KMS-11 (cell line): ENCODE data around the gene MCRIP2.

Experiments used
- H2AFZ ChIP-seq: fragments of 200-600 bp; sonication (generic); 2 replicates; pipeline ENCODE4 v1.6.1; 2016; ENCODE audit warnings: antibody characterized with exemption, mixed run types, low read depth
- H3K27ac ChIP-seq: fragments of 200-600 bp; sonication (generic); 2 replicates; pipeline ENCODE4 v1.6.1; 2016; ENCODE audit warnings: mild to moderate bottlenecking, mixed run types
- H3K27me3 ChIP-seq: fragments of 200-600 bp; sonication (generic); 2 replicates; pipeline ENCODE4 v1.6.1; 2017; ENCODE audit warnings: mild to moderate bottlenecking, low read depth, mixed run types, moderate library complexity; ENCODE audit not compliant: insufficient read depth
- H3K36me3 ChIP-seq: fragments of 200-600 bp; sonication (generic); 2 replicates; pipeline ENCODE4 v1.6.1; 2017; ENCODE audit warnings: mild to moderate bottlenecking, mixed run types; ENCODE audit not compliant: insufficient read depth
- H3K4me1 ChIP-seq: fragments of 200-600 bp; sonication (generic); 2 replicates; pipeline ENCODE4 v1.6.1; 2016; ENCODE audit warnings: mild to moderate bottlenecking, low read depth, mixed run types; ENCODE audit not compliant: poor library complexity, severe bottlenecking
- H3K4me2 ChIP-seq: fragments of 200-600 bp; sonication (generic); 2 replicates; pipeline ENCODE4 v1.7.0; 2016; ENCODE audit warnings: mild to moderate bottlenecking, mixed run types
- H3K4me3 ChIP-seq: fragments of 200-600 bp; sonication (generic); IDR thresholded peaks from 2 replicates; pipeline ENCODE4 v1.6.1; 2017; ENCODE audit warnings: low read depth, low read length, mixed read lengths; ENCODE audit not compliant: insufficient read depth
- H3K79me2 ChIP-seq: fragments of 200-600 bp; sonication (generic); 2 replicates; pipeline ENCODE4 v1.6.1; 2016; ENCODE audit warnings: low read depth, mixed run types; ENCODE audit not compliant: insufficient read depth
- H3K9ac ChIP-seq: fragments of 200-600 bp; sonication (generic); 2 replicates; pipeline ENCODE4 v1.6.1; 2016; ENCODE audit warnings: mild to moderate bottlenecking, mixed run types
- H4K20me1 ChIP-seq: fragments of 200-600 bp; sonication (generic); 2 replicates; pipeline ENCODE4 v1.6.1; 2016; ENCODE audit warnings: mild to moderate bottlenecking, mixed run types; ENCODE audit not compliant: insufficient read depth
- TF ChIP-seq, protein P1 (sequence below): fragments of 200-600 bp; sonication (generic); conservative IDR thresholded peaks from 2 replicates; pipeline ENCODE4 v1.6.1; 2017; ENCODE audit warnings: low read depth, mild to moderate bottlenecking, antibody characterized with exemption, low read length, moderate library complexity, mixed read lengths

MCRIP2 gene

GRCh38 chr16:608019-608418 is 33.6 kb upstream of the MCRIP2 start:
- Histone ChIP-seq H3K4me2 (no peak overlapping the region), H3K9ac (no peak overlapping the region), H3K79me2 (peaks cover 9% of the 10 kb centered on the region; the same call in 1 of the 2 replicates), H3K27me3 (no peaks in the 10 kb centered on the region), H3K36me3 (no peaks in the 10 kb centered on the region), H3K4me1 (no peaks in the 10 kb centered on the region), H2AFZ (no peak overlapping the region), H4K20me1 (no peaks in the 10 kb centered on the region), H3K4me3 (no peak overlapping the region), H3K27ac (no peak overlapping the region)
- TF ChIP-seq, protein P1, sequence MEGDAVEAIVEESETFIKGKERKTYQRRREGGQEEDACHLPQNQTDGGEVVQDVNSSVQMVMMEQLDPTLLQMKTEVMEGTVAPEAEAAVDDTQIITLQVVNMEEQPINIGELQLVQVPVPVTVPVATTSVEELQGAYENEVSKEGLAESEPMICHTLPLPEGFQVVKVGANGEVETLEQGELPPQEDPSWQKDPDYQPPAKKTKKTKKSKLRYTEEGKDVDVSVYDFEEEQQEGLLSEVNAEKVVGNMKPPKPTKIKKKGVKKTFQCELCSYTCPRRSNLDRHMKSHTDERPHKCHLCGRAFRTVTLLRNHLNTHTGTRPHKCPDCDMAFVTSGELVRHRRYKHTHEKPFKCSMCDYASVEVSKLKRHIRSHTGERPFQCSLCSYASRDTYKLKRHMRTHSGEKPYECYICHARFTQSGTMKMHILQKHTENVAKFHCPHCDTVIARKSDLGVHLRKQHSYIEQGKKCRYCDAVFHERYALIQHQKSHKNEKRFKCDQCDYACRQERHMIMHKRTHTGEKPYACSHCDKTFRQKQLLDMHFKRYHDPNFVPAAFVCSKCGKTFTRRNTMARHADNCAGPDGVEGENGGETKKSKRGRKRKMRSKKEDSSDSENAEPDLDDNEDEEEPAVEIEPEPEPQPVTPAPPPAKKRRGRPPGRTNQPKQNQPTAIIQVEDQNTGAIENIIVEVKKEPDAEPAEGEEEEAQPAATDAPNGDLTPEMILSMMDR = no peak

DNA sequence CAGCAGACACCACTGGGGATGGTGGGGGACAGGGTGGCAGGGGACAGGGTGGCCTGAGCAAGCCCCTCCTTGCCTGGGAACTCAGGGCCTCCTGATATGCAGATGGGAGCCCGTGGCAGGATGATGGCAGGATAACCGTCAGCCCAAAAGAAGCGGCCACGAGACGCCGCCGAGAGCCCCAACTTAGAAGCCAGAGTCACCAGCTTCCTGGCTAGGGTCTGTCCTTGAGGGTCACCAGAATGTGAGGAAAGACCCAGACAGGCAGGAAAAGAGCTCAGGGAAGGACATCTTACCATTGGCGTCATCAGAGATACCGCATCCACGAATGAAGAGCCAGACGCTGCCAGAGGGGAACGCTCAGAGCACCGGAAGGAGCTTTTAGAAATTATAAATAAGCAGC is 32.3 kb upstream of the MCRIP2 start:
- Histone ChIP-seq H3K27ac (no peak overlapping the region), H3K27me3 (no peaks in the 10 kb centered on the region), H3K9ac (no peak overlapping the region), H3K4me3 (no peak overlapping the region), H3K36me3 (no peaks in the 10 kb centered on the region), H3K79me2 (peaks cover 8% of the 10 kb centered on the region; the same call in 1 of the 2 replicates), H3K4me1 (no peaks in the 10 kb centered on the region), H3K4me2 (no peak overlapping the region), H4K20me1 (no peaks in the 10 kb centered on the region), H2AFZ (no peak overlapping the region)
- TF ChIP-seq, protein P1 = no peak

GRCh38 chr16:609984-610383 is 31.6 kb upstream of the MCRIP2 start:
- no peaks in the 10 kb centered on the region for H4K20me1 ChIP-seq
- no peaks in the 10 kb centered on the region for H3K27me3 ChIP-seq
- no peak overlapping the region for H3K27ac ChIP-seq
- TF ChIP-seq, protein P1 = no peak
- no peak overlapping the region for H3K4me3 ChIP-seq
- H3K9ac ChIP-seq = no peak overlapping the region
- no peaks in the 10 kb centered on the region for H3K4me1 ChIP-seq
- H3K36me3 ChIP-seq = no peaks in the 10 kb centered on the region
- H3K4me2 ChIP-seq = no peak overlapping the region
- peaks cover 2% of the 10 kb centered on the region; the same call in 1 of the 2 replicates for H3K79me2 ChIP-seq
- no peak overlapping the region for H2AFZ ChIP-seq

DNA sequence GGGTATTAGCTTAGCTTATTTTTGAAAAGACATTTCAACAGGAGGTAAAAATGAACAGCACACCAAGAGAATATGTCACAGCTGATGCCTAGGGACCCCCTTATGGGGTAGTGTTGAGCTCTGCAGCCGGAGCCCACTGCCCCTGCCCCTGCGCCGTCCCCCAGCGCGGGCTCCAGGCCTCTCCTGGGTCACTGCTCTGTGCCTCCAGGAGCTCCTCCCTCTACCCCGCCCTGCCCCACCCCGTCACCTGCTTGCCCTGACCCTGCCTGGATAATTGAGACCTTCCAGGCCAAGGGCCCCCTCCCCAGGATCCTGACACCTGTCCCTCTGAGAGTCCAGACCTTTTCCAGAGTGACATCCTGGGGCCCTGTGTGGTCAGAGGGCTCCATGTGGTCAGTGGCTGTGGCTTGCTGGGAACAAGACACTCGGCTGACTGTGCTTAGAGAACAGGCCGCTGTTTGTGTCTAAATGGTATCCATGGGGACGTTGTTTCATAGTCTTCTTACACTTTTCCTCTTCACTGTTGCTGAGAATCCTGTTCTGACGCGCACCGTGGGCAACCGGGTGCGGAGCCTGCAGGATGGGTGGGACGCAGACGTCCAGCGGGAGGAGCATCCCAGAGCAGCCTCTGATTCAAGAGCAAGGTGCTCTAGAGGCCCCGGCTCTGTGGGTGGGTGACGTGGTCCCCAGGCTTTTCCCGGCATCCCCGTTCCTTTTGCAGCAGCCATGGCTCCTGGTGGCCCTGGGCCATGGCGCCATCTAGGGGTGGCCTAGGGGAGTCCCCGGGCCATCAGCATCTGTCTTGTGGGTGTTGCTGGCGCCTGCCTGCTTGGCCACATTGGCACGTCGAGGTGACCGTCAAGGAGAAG is 30.9 kb upstream of the MCRIP2 start:
- H4K20me1 ChIP-seq = no peaks in the 10 kb centered on the region
- H3K4me2 ChIP-seq = no peak overlapping the region
- TF ChIP-seq, protein P1 = peak; percentile 41
- no peak overlapping the region for H2AFZ ChIP-seq
- H3K79me2 ChIP-seq = peaks cover 3% of the 10 kb centered on the region; the same call in 1 of the 2 replicates
- no peak overlapping the region for H3K9ac ChIP-seq
- H3K4me3 ChIP-seq = no peak overlapping the region
- H3K36me3 ChIP-seq = no peaks in the 10 kb centered on the region
- no peaks in the 10 kb centered on the region for H3K27me3 ChIP-seq
- H3K4me1 ChIP-seq = no peaks in the 10 kb centered on the region
- H3K27ac ChIP-seq = no peak overlapping the region
